ENCODE measurements around the gene LEMD1.

DNA sequence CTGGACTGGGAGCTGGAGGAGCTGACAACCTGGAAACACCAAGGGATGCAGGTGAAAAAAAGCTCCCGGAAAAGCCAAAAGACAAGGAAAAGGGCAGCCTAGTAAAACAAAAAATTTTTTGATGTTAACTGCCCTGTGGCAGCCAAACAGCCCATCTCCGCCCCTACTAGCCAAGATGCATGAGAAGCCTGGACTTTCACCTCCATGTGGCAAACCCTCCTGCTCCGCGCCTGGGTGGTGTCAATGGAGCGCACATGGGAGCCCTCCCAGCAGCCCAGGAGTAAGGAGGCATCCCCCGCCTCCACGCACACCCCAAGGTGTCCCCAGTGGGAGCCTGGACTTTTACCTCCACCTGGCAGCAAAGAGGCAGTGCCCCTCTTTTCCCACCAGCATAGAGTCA lies 30.5 kb downstream of the LEMD1 start:
- TF ChIP-seq, protein P1, sequence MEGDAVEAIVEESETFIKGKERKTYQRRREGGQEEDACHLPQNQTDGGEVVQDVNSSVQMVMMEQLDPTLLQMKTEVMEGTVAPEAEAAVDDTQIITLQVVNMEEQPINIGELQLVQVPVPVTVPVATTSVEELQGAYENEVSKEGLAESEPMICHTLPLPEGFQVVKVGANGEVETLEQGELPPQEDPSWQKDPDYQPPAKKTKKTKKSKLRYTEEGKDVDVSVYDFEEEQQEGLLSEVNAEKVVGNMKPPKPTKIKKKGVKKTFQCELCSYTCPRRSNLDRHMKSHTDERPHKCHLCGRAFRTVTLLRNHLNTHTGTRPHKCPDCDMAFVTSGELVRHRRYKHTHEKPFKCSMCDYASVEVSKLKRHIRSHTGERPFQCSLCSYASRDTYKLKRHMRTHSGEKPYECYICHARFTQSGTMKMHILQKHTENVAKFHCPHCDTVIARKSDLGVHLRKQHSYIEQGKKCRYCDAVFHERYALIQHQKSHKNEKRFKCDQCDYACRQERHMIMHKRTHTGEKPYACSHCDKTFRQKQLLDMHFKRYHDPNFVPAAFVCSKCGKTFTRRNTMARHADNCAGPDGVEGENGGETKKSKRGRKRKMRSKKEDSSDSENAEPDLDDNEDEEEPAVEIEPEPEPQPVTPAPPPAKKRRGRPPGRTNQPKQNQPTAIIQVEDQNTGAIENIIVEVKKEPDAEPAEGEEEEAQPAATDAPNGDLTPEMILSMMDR (conservative IDR thresholded peaks at IDR 0.05; ENCODE audit: low read depth, low read length) = no peak
- no peak for TF ChIP-seq EZH2 (IDR thresholded peaks at IDR 0.05; ENCODE audit: low read length, unreplicated experiment)

All from PC-3 (cell line).